ENCODE results near the gene ZMYM2.

GRCh38 chr13:20065516-20065915, 107.0 kb downstream of the ZMYM2 start:
- no peak for TF ChIP-seq CTCF (conservative IDR thresholded peaks at IDR 0.05 in 1 of 2, IDR thresholded peaks at IDR 0.05 in 1 of 2; ENCODE audit: low read depth in 1 of 2, low read length in 2 of 2)
- TF ChIP-seq EZH2 (IDR thresholded peaks at IDR 0.05; ENCODE audit: low read length, missing control alignments): no peak

Data from fibroblast of lung (primary cell).